Activated naive CD4-positive, alpha-beta T cell treated with anti-CD3 and anti-CD28 coated beads for 36 hours (primary cell): Measurements from ENCODE around the gene SCAND1. TPM values are rescaled to one million over a fixed set of nuclear protein-coding genes. Genes with fewer than 3 reads are reported as not detected.
A peak's percentile ranks its signal among the peaks of the same experiment; 100 is the strongest.
"Not testable (repeated sequence)": the region's sequence is repeated elsewhere in the genome, so short reads cannot be mapped to it uniquely, and the experiment has no call there.

Experiments
- CTCF ChIA-PET: fragments of 350-600 bp; sonication (Branson Sonifier 250); formaldehyde crosslinking; loops from one replicate; lab custom pipeline; 2021; ENCODE audit warnings: antibody characterized with exemption; lab: Charles Lee
- DNase-seq: peaks from one replicate; pipeline ENCODE4 v3.0.0-alpha.2; 2020
- H3K27ac Mint-ChIP-seq: one replicate; pipeline ENCODE4 v1.8.0; 2021; ENCODE audit warnings: mild to moderate bottlenecking, mixed read lengths
- H3K27me3 Mint-ChIP-seq: one replicate; pipeline ENCODE4 v1.8.0; 2021; ENCODE audit warnings: low read depth, mixed read lengths
- H3K36me3 Mint-ChIP-seq: one replicate; pipeline ENCODE4 v1.8.0; 2021; ENCODE audit warnings: low read depth, mixed read lengths
- H3K4me1 Mint-ChIP-seq: one replicate; pipeline ENCODE4 v1.8.0; 2021; ENCODE audit warnings: low read depth, mixed read lengths
- H3K4me3 Mint-ChIP-seq: one replicate; pipeline ENCODE4 v1.8.0; 2021; ENCODE audit warnings: mild to moderate bottlenecking, moderate library complexity, mixed read lengths
- H3K9me3 Mint-ChIP-seq: one replicate; pipeline ENCODE4 v1.8.0; 2021; ENCODE audit warnings: mixed read lengths
- intact Hi-C: fragments of 100-400 bp; cut with micrococcal nuclease; formaldehyde crosslinking; loops from one replicate; pipeline ENCODE4 v1.15.1; 2023
- total RNA-seq, 2 experiments: library from RNA; stranded (reverse); gene quantifications; one replicate each; pipeline ENCODE4 v1.2.3, GENCODE V29; 2021

SCAND1 gene
- total RNA-seq, result 10 to 100 TPM; 41.9 to 43.1 TPM

- peaks cover 16% of the 10 kb centered on the region for H3K4me1 Mint-ChIP-seq
- H3K4me3 Mint-ChIP-seq, result peak within 1 kb of the TSS; percentile 99
- peak; percentile 98 for DNase-seq
Observed at GRCh38 chr20:35954200-35954906, at the start of gene SCAND1. Gene SCAND1 (minus strand): TSS chr20:35954502. CDS start chr20:35954284, 218 bp downstream.

GRCh38 chr20:36004045-36004444 is 49.7 kb upstream of the SCAND1 start:
- CTCF ChIA-PET, result interaction anchor here (0.6 to 2.3 kb wide), 4 partner anchors 9 to 116 kb away, joined by 3 to 9 read pairs (median 6); no protein-coding TSS in a partner anchor
- H3K36me3 Mint-ChIP-seq, result no peaks in the 10 kb centered on the region
- intact Hi-C loops, result no loop called here

More at GRCh38 chr20:35954200-35954906, at the start of gene SCAND1:
- H3K36me3 Mint-ChIP-seq, result peaks cover 9% of the 10 kb centered on the region
- intact Hi-C loops, result loop anchor here (1.0 to 5.0 kb wide), 12 partner anchors 96 to 1573 kb away; partner anchors contain the start of genes BLCAP, CEP250, CPNE1 and ERGIC3
- H3K27ac Mint-ChIP-seq, result peak within 1 kb of the TSS; percentile 98
- peaks cover 4% of the 10 kb centered on the region for H3K9me3 Mint-ChIP-seq
- CTCF ChIA-PET, result interaction anchor here (0.6 to 3.1 kb wide), 31 partner anchors 8 to 898 kb away, joined by 3 to 28 read pairs (median 4); partner anchors contain the start of genes CNBD2, CPNE1, RBM12 and RBM39
- H3K27me3 Mint-ChIP-seq, result no peaks in the 10 kb centered on the region

GRCh38 chr20:36002855-36003254 is 48.6 kb upstream of the SCAND1 start:
- H3K4me1 Mint-ChIP-seq, result no peaks in the 10 kb centered on the region
- no peaks in the 10 kb centered on the region for H3K36me3 Mint-ChIP-seq
- peaks cover 8% of the 10 kb centered on the region for H3K9me3 Mint-ChIP-seq
- no peak overlapping the region for H3K4me3 Mint-ChIP-seq
- no peak overlapping the region for H3K27ac Mint-ChIP-seq
- intact Hi-C loops, result no loop called here
- H3K27me3 Mint-ChIP-seq, result no peaks in the 10 kb centered on the region
- CTCF ChIA-PET, result interaction anchor here (0.6 to 2.3 kb wide), 5 partner anchors 8 to 133 kb away, joined by 3 to 9 read pairs (median 4); no protein-coding TSS in a partner anchor
- no peak for DNase-seq

More at GRCh38 chr20:36004045-36004444, 49.7 kb upstream of the SCAND1 start:
- no peaks in the 10 kb centered on the region for H3K27me3 Mint-ChIP-seq
- H3K4me3 Mint-ChIP-seq, result no peak overlapping the region
- H3K27ac Mint-ChIP-seq, result no peak overlapping the region
- H3K9me3 Mint-ChIP-seq, result peaks cover 8% of the 10 kb centered on the region
- DNase-seq, result no peak
- H3K4me1 Mint-ChIP-seq, result no peaks in the 10 kb centered on the region

- CTCF ChIA-PET, DNase-seq, H3K27me3 Mint-ChIP-seq, H3K36me3 Mint-ChIP-seq, H3K4me3 Mint-ChIP-seq, intact Hi-C loops, H3K27ac Mint-ChIP-seq, H3K9me3 Mint-ChIP-seq, H3K4me1 Mint-ChIP-seq: not testable (repeated sequence)
Observed at GRCh38 chr20:36001331-36001730, 47.0 kb upstream of the SCAND1 start.

GRCh38 chr20:35996492-35996891 is 42.2 kb upstream of the SCAND1 start:
- intact Hi-C loops, H3K4me1 Mint-ChIP-seq, DNase-seq, H3K27me3 Mint-ChIP-seq, H3K4me3 Mint-ChIP-seq, H3K36me3 Mint-ChIP-seq, H3K27ac Mint-ChIP-seq, H3K9me3 Mint-ChIP-seq: not testable (repeated sequence)
- CTCF ChIA-PET, result interaction anchor here (0.6 to 11.0 kb wide), 5 partner anchors 9 to 143 kb away, joined by 3 to 263 read pairs (median 3); no protein-coding TSS in a partner anchor

- no peaks in the 10 kb centered on the region for H3K27me3 Mint-ChIP-seq
- peak; percentile 89 for DNase-seq
- intact Hi-C loops, result loop anchor here (1.0 to 5.0 kb wide), 4 partner anchors 143 to 533 kb away; no protein-coding TSS in a partner anchor
- peaks cover 2% of the 10 kb centered on the region for H3K4me1 Mint-ChIP-seq
- CTCF ChIA-PET, result interaction anchor here (0.6 to 11.0 kb wide), 17 partner anchors 9 to 778 kb away, joined by 3 to 263 read pairs (median 4); no protein-coding TSS in a partner anchor
- H3K9me3 Mint-ChIP-seq, result no peaks in the 10 kb centered on the region
- no peak overlapping the region for H3K27ac Mint-ChIP-seq
- H3K4me3 Mint-ChIP-seq, result no peak overlapping the region
- H3K36me3 Mint-ChIP-seq, result no peaks in the 10 kb centered on the region
Observed at GRCh38 chr20:35994994-35995453, 40.7 kb upstream of the SCAND1 start.

GRCh38 chr20:35992713-35993335 is 38.5 kb upstream of the SCAND1 start:
- H3K4me1 Mint-ChIP-seq, result peaks cover 2% of the 10 kb centered on the region
- H3K36me3 Mint-ChIP-seq, result no peaks in the 10 kb centered on the region
- no peaks in the 10 kb centered on the region for H3K27me3 Mint-ChIP-seq
- CTCF ChIA-PET, result interaction anchor here (0.6 to 11.0 kb wide), 64 partner anchors 8 to 1884 kb away, joined by 3 to 263 read pairs (median 4); partner anchors contain the start of gene SCAND1
- intact Hi-C loops, result loop anchor here (5.0 kb wide), 1 partner anchor 531 kb away; no protein-coding TSS in a partner anchor
- no peak overlapping the region for H3K27ac Mint-ChIP-seq
- no peaks in the 10 kb centered on the region for H3K9me3 Mint-ChIP-seq
- H3K4me3 Mint-ChIP-seq, result no peak overlapping the region
- peak; percentile 58 for DNase-seq

GRCh38 chr20:35991142-35991771 is 37.0 kb upstream of the SCAND1 start:
- H3K27me3 Mint-ChIP-seq, result no peaks in the 10 kb centered on the region
- H3K27ac Mint-ChIP-seq, result no peak overlapping the region
- H3K9me3 Mint-ChIP-seq, result no peaks in the 10 kb centered on the region
- no peak overlapping the region for H3K4me3 Mint-ChIP-seq
- DNase-seq, result peak; percentile 23
- CTCF ChIA-PET, result interaction anchor here (1.0 to 11.0 kb wide), 12 partner anchors 8 to 449 kb away, joined by 3 to 263 read pairs (median 5); partner anchors contain the start of gene SCAND1
- H3K36me3 Mint-ChIP-seq, result no peaks in the 10 kb centered on the region
- peaks cover 2% of the 10 kb centered on the region for H3K4me1 Mint-ChIP-seq
- intact Hi-C loops, result loop anchor here (5.0 kb wide), 1 partner anchor 529 kb away; no protein-coding TSS in a partner anchor

GRCh38 chr20:35988910-35989463 is 34.7 kb upstream of the SCAND1 start:
- Mint-ChIP-seq H3K9me3 (no peaks in the 10 kb centered on the region), H3K36me3 (no peaks in the 10 kb centered on the region), H3K4me1 (peaks cover 2% of the 10 kb centered on the region), H3K27me3 (no peaks in the 10 kb centered on the region), H3K4me3 (no peak overlapping the region), H3K27ac (no peak overlapping the region)
- CTCF ChIA-PET, result interaction anchor here (6.6 kb wide), 1 partner anchor 9 kb away, joined by 73 read pairs; no protein-coding TSS in a partner anchor
- intact Hi-C loops, result no loop called here
- no peak for DNase-seq

GRCh38 chr20:35985806-35986205 is 31.5 kb upstream of the SCAND1 start:
- CTCF ChIA-PET, result interaction anchor here (0.6 to 0.8 kb wide), 2 partner anchors 124 to 152 kb away, joined by 3 to 4 read pairs; no protein-coding TSS in a partner anchor
- intact Hi-C loops, result no loop called here
- H3K4me1 Mint-ChIP-seq, result no peaks in the 10 kb centered on the region

GRCh38 chr20:35984382-35984781 is 30.1 kb upstream of the SCAND1 start:
- DNase-seq, result no peak
- no peak overlapping the region for H3K4me3 Mint-ChIP-seq
- H3K36me3 Mint-ChIP-seq, result no peaks in the 10 kb centered on the region
- no peaks in the 10 kb centered on the region for H3K9me3 Mint-ChIP-seq
- H3K27ac Mint-ChIP-seq, result no peak overlapping the region
- H3K4me1 Mint-ChIP-seq, result no peaks in the 10 kb centered on the region
- no peaks in the 10 kb centered on the region for H3K27me3 Mint-ChIP-seq
- intact Hi-C loops, result no loop called here
- CTCF ChIA-PET, result interaction anchor here (0.9 to 9.0 kb wide), 3 partner anchors 8 to 154 kb away, joined by 3 to 73 read pairs (median 12); no protein-coding TSS in a partner anchor

More at GRCh38 chr20:35985806-35986205, 31.5 kb upstream of the SCAND1 start:
- DNase-seq, result no peak
- no peaks in the 10 kb centered on the region for H3K9me3 Mint-ChIP-seq
- H3K27me3 Mint-ChIP-seq, result no peaks in the 10 kb centered on the region
- no peaks in the 10 kb centered on the region for H3K36me3 Mint-ChIP-seq
- H3K27ac Mint-ChIP-seq, result no peak overlapping the region
- H3K4me3 Mint-ChIP-seq, result no peak overlapping the region
